GM19025 (cell line): ENCODE data around the gene SLC1A4.
"Not testable (repeated sequence)": the region's sequence is repeated elsewhere in the genome, so short reads cannot be mapped to it uniquely, and the experiment has no call there.

ENCODE experiments used
- ATAC-seq: cut with Tn5 transposase; IDR thresholded peaks from one replicate; pipeline ENCODE4 v1.9.1; 2021; ENCODE audit warnings: mild to moderate bottlenecking, low read depth, moderate library complexity; ENCODE audit not compliant: unreplicated experiment

Gene SLC1A4

GRCh38 chr2:65023742-65024141 is 34.5 kb downstream of the SLC1A4 start:
- no peak for ATAC-seq

- no peak for ATAC-seq
These were observed 35.1 kb downstream of the SLC1A4 start for GRCh38 chr2:65024149-65024829.

- no peak for ATAC-seq
These were observed 36.4 kb downstream of the SLC1A4 start for GRCh38 chr2:65025453-65026123.

GRCh38 chr2:65026154-65026553 is 37.0 kb downstream of the SLC1A4 start:
- no peak for ATAC-seq

GRCh38 chr2:65026704-65027464 is 37.7 kb downstream of the SLC1A4 start:
- no peak for ATAC-seq

GRCh38 chr2:65027616-65028244 is 38.5 kb downstream of the SLC1A4 start:
- no peak for ATAC-seq

GRCh38 chr2:65030476-65031332 is 41.5 kb downstream of the SLC1A4 start:
- ATAC-seq, result no peak

GRCh38 chr2:65031341-65032018 is 42.3 kb downstream of the SLC1A4 start:
- ATAC-seq, result no peak

- no peak for ATAC-seq
These were observed 43.1 kb downstream of the SLC1A4 start for GRCh38 chr2:65032019-65032975.

- no peak for ATAC-seq
These were observed 44.0 kb downstream of the SLC1A4 start for GRCh38 chr2:65033178-65033577.

GRCh38 chr2:65033667-65034066 is 44.5 kb downstream of the SLC1A4 start:
- not testable (repeated sequence) for ATAC-seq

GRCh38 chr2:65035351-65035943 is 46.2 kb downstream of the SLC1A4 start:
- no peak for ATAC-seq

- ATAC-seq, result no peak
These were observed 48.0 kb downstream of the SLC1A4 start for GRCh38 chr2:65037178-65037577.

GRCh38 chr2:65039640-65040039 is 50.4 kb downstream of the SLC1A4 start:
- ATAC-seq, result no peak

GRCh38 chr2:65040400-65041261 is 51.4 kb downstream of the SLC1A4 start:
- peak; percentile 82 for ATAC-seq

GRCh38 chr2:65043001-65043400 is 53.8 kb downstream of the SLC1A4 start:
- no peak for ATAC-seq

GRCh38 chr2:65044097-65044735 is 55.0 kb downstream of the SLC1A4 start:
- no peak for ATAC-seq
